GM12872 (cell line): ENCODE measurements around the gene BNIPL.

ENCODE experiments used
- TF ChIP-seq, protein P1 (sequence below): IDR thresholded peaks from 3 replicates; pipeline ENCODE4 v1.5.1; 2011; ENCODE audit warnings: low read depth, mild to moderate bottlenecking, low read length, moderate library complexity; ENCODE audit not compliant: insufficient read depth

The BNIPL gene

DNA sequence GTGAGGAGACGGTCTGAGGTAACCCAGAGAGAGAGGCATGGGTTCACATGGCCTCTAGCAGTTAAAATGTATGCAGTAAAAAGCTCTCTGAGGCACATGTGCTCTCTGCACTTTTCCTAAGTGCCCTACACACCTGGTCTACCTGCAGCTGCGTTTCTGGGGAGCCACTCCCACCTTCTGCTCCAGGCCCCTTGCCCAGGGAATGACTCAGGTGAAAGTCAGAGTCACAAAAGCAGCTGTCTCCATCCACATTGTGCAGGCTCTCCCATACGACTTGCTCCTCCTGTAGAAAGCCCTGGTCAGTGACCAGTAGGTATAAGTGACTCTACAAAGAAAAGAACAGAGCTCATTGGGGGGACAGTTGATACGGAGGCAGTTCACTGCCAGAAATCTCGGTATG is 38.4 kb upstream of the BNIPL start:
- TF ChIP-seq, protein P1, sequence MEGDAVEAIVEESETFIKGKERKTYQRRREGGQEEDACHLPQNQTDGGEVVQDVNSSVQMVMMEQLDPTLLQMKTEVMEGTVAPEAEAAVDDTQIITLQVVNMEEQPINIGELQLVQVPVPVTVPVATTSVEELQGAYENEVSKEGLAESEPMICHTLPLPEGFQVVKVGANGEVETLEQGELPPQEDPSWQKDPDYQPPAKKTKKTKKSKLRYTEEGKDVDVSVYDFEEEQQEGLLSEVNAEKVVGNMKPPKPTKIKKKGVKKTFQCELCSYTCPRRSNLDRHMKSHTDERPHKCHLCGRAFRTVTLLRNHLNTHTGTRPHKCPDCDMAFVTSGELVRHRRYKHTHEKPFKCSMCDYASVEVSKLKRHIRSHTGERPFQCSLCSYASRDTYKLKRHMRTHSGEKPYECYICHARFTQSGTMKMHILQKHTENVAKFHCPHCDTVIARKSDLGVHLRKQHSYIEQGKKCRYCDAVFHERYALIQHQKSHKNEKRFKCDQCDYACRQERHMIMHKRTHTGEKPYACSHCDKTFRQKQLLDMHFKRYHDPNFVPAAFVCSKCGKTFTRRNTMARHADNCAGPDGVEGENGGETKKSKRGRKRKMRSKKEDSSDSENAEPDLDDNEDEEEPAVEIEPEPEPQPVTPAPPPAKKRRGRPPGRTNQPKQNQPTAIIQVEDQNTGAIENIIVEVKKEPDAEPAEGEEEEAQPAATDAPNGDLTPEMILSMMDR: no peak

DNA sequence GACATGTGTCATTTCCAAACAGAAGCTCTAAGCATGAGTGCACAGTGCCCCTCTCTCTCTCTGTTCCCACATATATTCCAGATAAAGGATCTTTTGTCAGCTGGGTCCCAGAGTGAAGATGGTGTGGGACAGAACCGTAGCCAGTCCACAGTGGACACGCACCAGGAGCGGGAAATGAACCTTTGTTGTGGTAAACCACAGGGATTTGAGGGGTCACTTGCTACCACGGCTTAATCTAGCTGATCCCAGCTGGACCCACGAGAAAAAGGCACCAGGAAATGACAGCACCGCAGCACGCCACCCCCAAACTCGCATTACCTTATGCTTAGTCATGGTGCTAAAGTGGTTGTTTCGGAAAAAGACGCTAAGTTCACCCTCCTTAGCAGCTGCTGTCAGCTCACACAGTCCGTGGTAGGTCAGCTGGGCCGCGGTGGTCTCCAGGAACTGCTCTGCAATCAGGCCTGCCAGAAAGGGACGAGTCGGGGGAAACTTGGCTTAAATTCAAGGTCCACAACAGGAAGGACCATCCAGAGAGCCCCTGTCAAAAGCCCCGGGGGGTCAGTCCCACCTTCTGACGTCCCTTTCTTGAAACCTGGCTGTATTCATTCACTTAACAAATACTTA is 37.2 kb upstream of the BNIPL start:
- TF ChIP-seq, protein P1: no peak

DNA sequence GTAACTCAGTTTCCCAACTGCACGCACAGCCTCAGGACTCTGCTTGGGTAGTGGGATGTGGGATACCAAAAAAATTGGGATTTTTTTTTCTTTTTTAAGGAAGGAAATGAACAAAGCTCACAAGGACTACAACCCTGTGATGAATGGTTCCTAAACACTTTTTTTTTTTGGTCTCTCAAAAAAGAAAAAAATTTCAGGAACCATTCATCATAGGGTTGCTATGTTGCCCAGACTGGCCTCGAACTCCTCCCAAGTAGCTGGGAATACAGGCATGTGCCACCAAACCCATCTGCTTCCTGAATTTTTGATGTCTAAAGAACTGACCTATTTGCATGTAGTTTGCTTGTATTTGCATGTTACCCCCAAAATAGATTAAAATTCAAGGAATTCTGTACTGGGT is 36.5 kb upstream of the BNIPL start:
- TF ChIP-seq, protein P1: no peak

DNA sequence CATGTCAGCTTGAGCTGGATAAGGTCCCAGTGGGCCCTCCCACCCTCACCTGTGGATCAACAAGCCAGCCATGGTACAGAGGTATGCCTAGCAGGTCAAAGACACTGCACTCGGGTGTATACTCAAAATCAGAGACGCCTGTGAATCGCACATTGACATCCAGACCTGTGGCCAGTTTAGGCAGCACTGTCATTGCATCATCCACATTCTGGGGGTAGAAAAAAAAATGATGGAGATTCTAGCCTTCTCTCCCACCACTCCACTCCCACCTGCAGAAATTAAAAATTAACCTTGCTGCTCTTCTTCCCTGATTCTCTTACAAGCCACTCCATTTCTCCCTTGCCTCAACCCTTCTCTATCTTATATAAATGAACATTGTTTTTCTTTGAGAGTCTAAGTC is 36.0 kb upstream of the BNIPL start:
- TF ChIP-seq, protein P1: no peak

DNA sequence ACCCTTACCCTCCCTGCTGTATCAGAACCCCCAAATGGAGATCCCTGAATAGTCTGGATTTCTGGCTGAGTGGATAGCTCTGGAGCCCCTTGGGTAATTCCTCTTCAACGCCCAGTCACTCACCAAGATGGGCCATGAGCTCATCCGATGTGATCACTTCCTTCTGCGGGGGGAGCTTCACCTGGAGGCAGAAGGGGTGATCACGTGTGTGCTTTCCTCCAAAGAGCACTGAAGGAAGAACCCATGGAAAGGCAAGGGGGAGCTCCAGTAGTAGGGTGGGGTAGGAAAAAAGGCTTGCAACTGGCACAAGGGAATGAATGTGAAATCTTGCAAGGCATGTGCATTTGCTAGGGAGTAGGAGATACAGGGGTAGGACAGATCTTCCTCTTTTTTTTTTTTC is 34.8 kb upstream of the BNIPL start:
- TF ChIP-seq, protein P1: no peak

DNA sequence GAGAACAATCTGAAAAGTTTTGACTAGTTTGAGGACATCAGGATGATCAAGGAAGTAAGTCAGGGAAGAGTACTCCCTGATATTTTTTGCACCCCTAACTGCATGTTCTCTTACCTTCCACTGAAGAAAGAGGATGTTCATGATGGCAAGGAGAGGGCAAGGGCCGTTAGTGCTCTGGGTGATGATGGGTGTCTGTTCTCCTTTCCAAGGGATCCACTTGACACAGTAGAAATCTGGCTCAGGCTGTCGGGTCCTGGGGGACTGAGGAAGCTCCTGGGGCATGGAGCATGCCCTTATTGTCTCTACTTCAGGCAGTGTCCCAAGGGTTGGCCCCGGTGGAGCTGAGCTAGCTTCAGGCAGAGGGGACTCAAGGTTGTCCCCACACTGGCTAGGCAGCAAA is 34.3 kb upstream of the BNIPL start:
- TF ChIP-seq, protein P1: no peak

DNA sequence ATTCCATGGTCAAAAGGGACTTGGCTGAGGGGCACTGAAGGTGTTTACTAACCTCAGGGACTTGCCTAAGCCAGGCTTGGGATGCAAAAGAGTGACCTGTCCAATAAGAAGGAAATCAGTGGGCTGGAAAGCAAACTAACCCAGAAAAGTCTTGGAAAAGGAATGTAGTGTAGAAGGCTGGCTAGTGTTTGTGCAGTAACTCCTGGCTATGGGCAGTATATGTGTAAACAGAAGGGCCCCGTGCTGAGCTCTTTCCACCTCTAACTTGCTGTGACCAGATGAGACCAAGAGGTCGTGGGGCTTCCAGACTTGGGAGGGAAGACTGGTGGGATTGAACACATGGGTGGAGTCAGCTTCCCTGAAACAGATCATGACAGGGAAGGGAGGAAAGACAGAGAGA is 33.8 kb upstream of the BNIPL start:
- TF ChIP-seq, protein P1: no peak
